Kidney (tissue), 14 donors: ENCODE measurements around the gene GAL3ST3. TPM values are rescaled to one million over a fixed set of nuclear protein-coding genes. Genes with fewer than 3 reads are reported as not detected.

Experiments
- DNase-seq, 5 donors: peaks; one replicate each; pipeline ENCODE4 v3.0.0-alpha.2; 2013 to 2020
- FAIRE-seq: peaks from 2 replicates; lab custom pipeline; 2012; peaks lifted over from hg19 to GRCh38; lab: Jason Lieb, UNC
- H3K27ac ChIP-seq, 2 donors: one replicate each; pipeline ENCODE4 v1.7.0; 2013; ENCODE audit warnings: low read depth in 2 of 2, low read length in 2 of 2, inconsistent platforms in 1 of 2
- H3K27me3 ChIP-seq: one replicate; pipeline ENCODE4 v1.7.1; 2013; ENCODE audit warnings: low read length, inconsistent platforms; ENCODE audit not compliant: control insufficient read depth, insufficient read depth
- H3K36me3 ChIP-seq, 3 donors: one replicate each; pipeline versions ENCODE4 v1.7.0 to v1.7.1; 2013; ENCODE audit warnings: low read length in 3 of 3, control low read depth in 1 of 3, inconsistent platforms in 1 of 3; ENCODE audit not compliant: insufficient read depth in 3 of 3, control insufficient read depth in 2 of 3
- H3K4me1 ChIP-seq, 3 donors: one replicate each; pipeline versions ENCODE4 v1.7.0 to v1.7.1; 2013; ENCODE audit warnings: low read length in 3 of 3, inconsistent platforms in 1 of 3, low read depth in 1 of 3; ENCODE audit not compliant: control insufficient read depth in 2 of 3, insufficient read depth in 2 of 3
- H3K4me3 ChIP-seq, 3 donors: one replicate each; pipeline versions ENCODE4 v1.7.0 to v1.8.1; 2013; ENCODE audit warnings: low read length in 3 of 3, control low read depth in 1 of 3, inconsistent platforms in 1 of 3
- H3K9ac ChIP-seq, 3 donors: one replicate each; pipeline versions ENCODE4 v1.7.0 to v1.7.1; 2013; ENCODE audit warnings: low read length in 3 of 3, control low read depth in 1 of 3, inconsistent platforms in 1 of 3
- H3K9me3 ChIP-seq, 3 donors: one replicate each; pipeline versions ENCODE4 v1.7.0 to v1.7.1; 2013; ENCODE audit warnings: low read length in 3 of 3, control low read depth in 1 of 3, inconsistent platforms in 1 of 3; ENCODE audit not compliant: control insufficient read depth in 2 of 3, insufficient read depth in 1 of 3
- CTCF ChIP-seq: IDR thresholded peaks from 3 replicates; pipeline ENCODE4 v1.5.1; 2012; ENCODE audit warnings: mild to moderate bottlenecking, moderate library complexity, borderline replicate concordance; ENCODE audit not compliant: insufficient read depth; ENCODE audit errors: extremely low read depth
- intact Hi-C: fragments of 100-400 bp; cut with DNase I; formaldehyde crosslinking; loops from one replicate; pipeline ENCODE4 v1.11.1; 2022
- polyA plus RNA-seq: library from polyadenylated mRNA; stranded (reverse); fragments of 350-450 nt; fragmentation: Illumina TruSeq; extraction: RNeasy Lipid Tissue Mini Kit (QIAGEN cat#74804); gene quantifications from one replicate; pipeline ENCODE4 v1.2.3, GENCODE V29; 2014; ENCODE audit warnings: low read depth, low replicate concordance; ENCODE audit not compliant: insufficient read depth
- total RNA-seq: library from RNA; stranded (reverse); fragmentation: NEBNext Ultra II Directional; extraction: Animal tissue kit (Norgen Biotek cat#: 25700); gene quantifications from one replicate; pipeline ENCODE4 v1.2.1, GENCODE V29; 2021
- donor health status: control.
- donor health status: control.
- donor health status: control.
- donor health status: control.
- donor health status: control.
- donor health status: DM: yes; HTN: yes; CAD: no.
- donor health status: Normal renal cell carcinoma (clear cell type).

GAL3ST3 gene
- total and polyA plus RNA-seq, 2 donors from 2014 or later = 2.5 to 7.6 TPM

GRCh38 chr11:66068923-66069714, 20.2 kb upstream of the GAL3ST3 start:
- H3K4me1 ChIP-seq = peaks cover 0 to 19% (median 18%) of the 10 kb centered on the region in 3 donors
- intact Hi-C loops = no loop called here
- H3K4me3 ChIP-seq = peak overlapping the region; percentile 23 to 48 (median 42)
- no peaks in the 10 kb centered on the region for H3K9me3 ChIP-seq
- TF ChIP-seq CTCF = no peak
- DNase-seq = peak in 3 of 5 donors; percentile 21 to 82 (median 43)
- H3K27me3 ChIP-seq = no peaks in the 10 kb centered on the region
- FAIRE-seq = no peak
- H3K27ac ChIP-seq = peak overlapping the region; percentile 91 to 92
- peaks cover 7 to 29% (median 13%) of the 10 kb centered on the region in 3 donors for H3K36me3 ChIP-seq
- peak overlapping the region in 2 of 3 donors; percentile 0 to 9 for H3K9ac ChIP-seq

GRCh38 chr11:66068154-66068821, 19.3 kb upstream of the GAL3ST3 start:
- no peak overlapping the region for H3K4me3 ChIP-seq
- peak in 4 of 5 donors; percentile 86 to 88 (median 87) for DNase-seq
- TF ChIP-seq CTCF = peak; percentile 90

GRCh38 chr11:66067640-66068039, 18.7 kb upstream of the GAL3ST3 start:
- FAIRE-seq = no peak
- no peak overlapping the region for H3K9ac ChIP-seq
- peaks cover 13 to 43% (median 27%) of the 10 kb centered on the region in 3 donors for H3K36me3 ChIP-seq

More at GRCh38 chr11:66068154-66068821, 19.3 kb upstream of the GAL3ST3 start:
- H3K27me3 ChIP-seq = no peaks in the 10 kb centered on the region
- peak overlapping the region; percentile 91 to 92 for H3K27ac ChIP-seq
- H3K9ac ChIP-seq = peak overlapping the region in 1 of 3 donors; percentile 9
- H3K4me1 ChIP-seq = peaks cover 0 to 19% (median 18%) of the 10 kb centered on the region in 3 donors
- peaks cover 12 to 37% (median 21%) of the 10 kb centered on the region in 3 donors for H3K36me3 ChIP-seq
- intact Hi-C loops = no loop called here
- H3K9me3 ChIP-seq = no peaks in the 10 kb centered on the region
- no peak for FAIRE-seq

More at GRCh38 chr11:66067640-66068039, 18.7 kb upstream of the GAL3ST3 start:
- no peaks in the 10 kb centered on the region for H3K9me3 ChIP-seq
- H3K27ac ChIP-seq = no peak overlapping the region
- TF ChIP-seq CTCF = no peak
- DNase-seq = no peak
- intact Hi-C loops = no loop called here
- no peaks in the 10 kb centered on the region for H3K27me3 ChIP-seq
- H3K4me3 ChIP-seq = no peak overlapping the region
- H3K4me1 ChIP-seq = peaks cover 0 to 19% (median 16%) of the 10 kb centered on the region in 3 donors
